Fibroblast of mammary gland (primary cell): ENCODE data around the gene COL23A1.

Experiments
- DNase-seq: peaks from one replicate; pipeline ENCODE4 v3.0.0-alpha.2; 2010; ENCODE audit warnings: low read depth
- H3K4me3 ChIP-seq: 2 replicates; pipeline ENCODE4 v1.5.1; 2011; ENCODE audit warnings: low read depth, mild to moderate bottlenecking, low read length, moderate library complexity; ENCODE audit not compliant: control insufficient read depth
- CTCF ChIP-seq: conservative IDR thresholded peaks from 2 replicates; pipeline ENCODE4 v1.5.1; 2011; ENCODE audit warnings: low read depth, low read length, inconsistent platforms; ENCODE audit not compliant: control insufficient read depth, insufficient read depth

The COL23A1 gene

GRCh38 chr5:178428341-178429155 lies 161.6 kb downstream of the COL23A1 start:
- no peak overlapping the region for H3K4me3 ChIP-seq
- no peak for DNase-seq
- no peak for TF ChIP-seq CTCF

GRCh38 chr5:178427576-178428197 lies 162.5 kb downstream of the COL23A1 start:
- TF ChIP-seq CTCF: no peak
- no peak overlapping the region for H3K4me3 ChIP-seq
- DNase-seq: no peak

GRCh38 chr5:178426326-178427130 lies 163.7 kb downstream of the COL23A1 start:
- DNase-seq: no peak
- no peak for TF ChIP-seq CTCF
- no peak overlapping the region for H3K4me3 ChIP-seq

GRCh38 chr5:178425621-178426068 lies 164.5 kb downstream of the COL23A1 start:
- TF ChIP-seq CTCF: no peak
- DNase-seq: no peak

GRCh38 chr5:178424810-178425177 lies 165.4 kb downstream of the COL23A1 start:
- DNase-seq: no peak
- no peak overlapping the region for H3K4me3 ChIP-seq
- no peak for TF ChIP-seq CTCF

More at GRCh38 chr5:178425621-178426068, 164.5 kb downstream of the COL23A1 start:
- H3K4me3 ChIP-seq: no peak overlapping the region

- no peak overlapping the region for H3K4me3 ChIP-seq
- no peak for DNase-seq
- no peak for TF ChIP-seq CTCF
These were observed 166.0 kb downstream of the COL23A1 start for GRCh38 chr5:178423901-178424809.
